Caco-2 (cell line): ENCODE results near the gene COG1. TPM values are rescaled to one million over a fixed set of nuclear protein-coding genes. Genes with fewer than 3 reads are reported as not detected.

Source experiments
- BruUV-seq: library from RNA; stranded (reverse); fragments of 400-500 nt; replicated peaks from 2 replicates; lab custom pipeline; 2021; lab: Mats Ljungman, UMichigan
- CTCF ChIA-PET: fragments of 300-600 bp; sonication (Branson Sonifier 250); formaldehyde crosslinking; loops from one replicate; lab custom pipeline; 2022; ENCODE audit warnings: antibody characterized with exemption; lab: Charles Lee
- POLR2A ChIA-PET: fragments of 300-600 bp; sonication (Branson Sonifier 250); formaldehyde crosslinking; loops from one replicate; lab custom pipeline; 2022; ENCODE audit warnings: antibody characterized with exemption; lab: Charles Lee
- DNase-seq, 2 experiments: peaks; one replicate each; pipeline versions ENCODE4 v3.0.0 to v3.0.0-alpha.2; 2020 to 2022
- H3K27me3 ChIP-seq: replicated peaks from 2 replicates; pipeline ENCODE4 v1.6.0; 2011; ENCODE audit warnings: low read length; ENCODE audit not compliant: control insufficient read depth, insufficient read depth
- H3K36me3 ChIP-seq: 2 replicates; pipeline ENCODE4 v1.5.1; 2011; ENCODE audit warnings: low read length; ENCODE audit not compliant: control insufficient read depth, insufficient read depth
- H3K4me1 ChIP-seq: fragments of 250-450 bp; sonication (Bioruptor Pico); 2 replicates; pipeline ENCODE4 v1.5.1; 2020; ENCODE audit warnings: mild to moderate bottlenecking
- H3K4me3 ChIP-seq: 2 replicates; pipeline ENCODE4 v1.5.1; 2011; ENCODE audit warnings: low read depth, mild to moderate bottlenecking, control low read depth, low read length
- H3K9me3 ChIP-seq: fragments of 250-450 bp; sonication (Bioruptor Pico); 2 replicates; pipeline ENCODE4 v1.5.1; 2020; ENCODE audit warnings: mild to moderate bottlenecking, moderate library complexity
- H3K27ac Mint-ChIP-seq: one replicate; pipeline ENCODE4 v1.8.0; 2022; ENCODE audit warnings: mixed read lengths; ENCODE audit not compliant: unreplicated experiment
- H3K27me3 Mint-ChIP-seq: one replicate; pipeline ENCODE4 v1.8.0; 2022; ENCODE audit warnings: mixed read lengths; ENCODE audit not compliant: insufficient read depth, unreplicated experiment
- H3K36me3 Mint-ChIP-seq: one replicate; pipeline ENCODE4 v1.8.0; 2022; ENCODE audit warnings: mild to moderate bottlenecking, mixed read lengths; ENCODE audit not compliant: insufficient read depth, unreplicated experiment
- H3K4me1 Mint-ChIP-seq: one replicate; pipeline ENCODE4 v1.8.0; 2022; ENCODE audit warnings: low read depth, mixed read lengths; ENCODE audit not compliant: unreplicated experiment
- H3K4me3 Mint-ChIP-seq: one replicate; pipeline ENCODE4 v1.8.0; 2022; ENCODE audit warnings: mild to moderate bottlenecking, moderate library complexity, mixed read lengths; ENCODE audit not compliant: unreplicated experiment
- H3K9me3 Mint-ChIP-seq: one replicate; pipeline ENCODE4 v1.8.0; 2022; ENCODE audit warnings: mixed read lengths; ENCODE audit not compliant: unreplicated experiment
- intact Hi-C: fragments of 100-400 bp; cut with micrococcal nuclease; formaldehyde crosslinking; loops from one replicate; pipeline ENCODE4 v1.10.0; 2022; ENCODE audit not compliant: unreplicated experiment
- total RNA-seq: library from RNA; stranded (reverse); gene quantifications from 2 replicates; pipeline ENCODE4 v1.2.3, GENCODE V29; 2022
- TF ChIP-seq, protein P1 (sequence below), 2 experiments: fragments of 200-600 bp in 1 of 2; IDR thresholded peaks; 1 replicate in 1 of 2; 2 replicates in 1 of 2; pipeline versions ENCODE4 v1.5.1 to v1.8.0; 2011 to 2022; ENCODE audit warnings: antibody characterized with exemption in 1 of 2, control low read depth in 1 of 2, inconsistent platforms in 1 of 2, low read depth in 1 of 2, low read length in 1 of 2, mild to moderate bottlenecking in 1 of 2, moderate library complexity in 1 of 2; ENCODE audit not compliant: insufficient read depth in 1 of 2, severe bottlenecking in 1 of 2, unreplicated experiment in 1 of 2

The COG1 gene
- total RNA-seq, 1 experiment from 2014 or later, result 36.8 TPM

DNA sequence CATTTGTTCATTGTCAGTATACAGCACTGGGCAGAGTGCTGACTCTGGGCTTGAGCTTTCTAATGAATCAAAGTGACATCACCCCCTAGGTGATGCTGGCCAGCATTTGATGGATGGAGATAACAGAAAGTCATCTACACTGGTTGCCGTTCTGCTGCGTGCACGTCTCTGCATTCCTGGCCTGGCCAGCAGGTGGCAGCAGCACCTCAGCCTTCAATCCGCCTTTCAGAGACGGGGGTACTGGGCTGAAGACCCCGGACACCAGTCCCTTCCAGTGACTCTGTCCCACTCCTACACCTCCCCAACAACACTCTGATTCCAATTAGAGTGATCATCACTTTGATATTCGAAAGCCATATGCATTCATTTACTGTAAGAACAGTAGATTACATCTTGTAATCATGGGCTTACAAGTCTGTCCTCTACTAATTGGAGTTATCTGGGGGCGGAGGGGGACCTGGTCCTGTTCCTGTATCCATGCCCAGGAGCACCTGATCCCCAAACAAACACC, 62.9 kb downstream of the COG1 start:
- no peak overlapping the region for H3K27ac Mint-ChIP-seq
- POLR2A ChIA-PET, result no interaction called here
- no peaks in the 10 kb centered on the region for H3K9me3 Mint-ChIP-seq

DNA sequence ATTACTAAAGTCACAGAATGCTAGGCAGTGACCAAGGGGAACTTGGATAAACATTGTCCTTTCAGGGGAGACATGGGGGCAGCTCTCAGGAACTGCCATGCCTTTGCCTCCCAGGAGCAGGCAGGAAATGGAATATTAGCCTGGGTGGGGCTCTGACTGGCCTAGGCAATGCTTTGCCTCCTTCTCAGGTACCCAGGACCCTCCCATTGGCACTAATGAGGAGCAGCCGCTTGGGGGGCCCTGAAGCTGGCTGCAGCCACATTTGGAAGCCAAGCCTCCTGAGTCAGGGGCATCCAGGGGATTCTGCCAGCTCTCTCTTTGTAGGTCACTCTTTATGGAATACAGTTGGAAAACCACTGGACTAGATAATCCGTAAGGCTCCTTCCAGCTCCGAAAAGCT, 63.4 kb downstream of the COG1 start:
- H3K36me3 Mint-ChIP-seq, result no peaks in the 10 kb centered on the region
- ChIA-PET POLR2A (no interaction called here), CTCF (interaction anchor here (0.7 to 3.5 kb wide), 4 partner anchors 13 to 114 kb away, joined by 3 to 37 read pairs (median 4); partner anchors contain the start of gene CDC42EP4)
- Histone ChIP-seq H3K4me1 (no peaks in the 10 kb centered on the region), H3K9me3 (no peaks in the 10 kb centered on the region), H3K27me3 (no peaks in the 10 kb centered on the region), H3K36me3 (no peaks in the 10 kb centered on the region), H3K4me3 (no peak overlapping the region)
- intact Hi-C loops, result loop anchor here (1.0 kb wide), 1 partner anchor 114 kb away; no protein-coding TSS in a partner anchor
- no peaks in the 10 kb centered on the region for H3K9me3 Mint-ChIP-seq
- no peaks in the 10 kb centered on the region for H3K27me3 Mint-ChIP-seq
- H3K4me3 Mint-ChIP-seq, result no peak overlapping the region
- TF ChIP-seq, protein P1, sequence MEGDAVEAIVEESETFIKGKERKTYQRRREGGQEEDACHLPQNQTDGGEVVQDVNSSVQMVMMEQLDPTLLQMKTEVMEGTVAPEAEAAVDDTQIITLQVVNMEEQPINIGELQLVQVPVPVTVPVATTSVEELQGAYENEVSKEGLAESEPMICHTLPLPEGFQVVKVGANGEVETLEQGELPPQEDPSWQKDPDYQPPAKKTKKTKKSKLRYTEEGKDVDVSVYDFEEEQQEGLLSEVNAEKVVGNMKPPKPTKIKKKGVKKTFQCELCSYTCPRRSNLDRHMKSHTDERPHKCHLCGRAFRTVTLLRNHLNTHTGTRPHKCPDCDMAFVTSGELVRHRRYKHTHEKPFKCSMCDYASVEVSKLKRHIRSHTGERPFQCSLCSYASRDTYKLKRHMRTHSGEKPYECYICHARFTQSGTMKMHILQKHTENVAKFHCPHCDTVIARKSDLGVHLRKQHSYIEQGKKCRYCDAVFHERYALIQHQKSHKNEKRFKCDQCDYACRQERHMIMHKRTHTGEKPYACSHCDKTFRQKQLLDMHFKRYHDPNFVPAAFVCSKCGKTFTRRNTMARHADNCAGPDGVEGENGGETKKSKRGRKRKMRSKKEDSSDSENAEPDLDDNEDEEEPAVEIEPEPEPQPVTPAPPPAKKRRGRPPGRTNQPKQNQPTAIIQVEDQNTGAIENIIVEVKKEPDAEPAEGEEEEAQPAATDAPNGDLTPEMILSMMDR (IDR thresholded peaks at IDR 0.05; ENCODE audit: insufficient read depth in 1 of 2, low read depth in 1 of 2, low read length in 1 of 2, severe bottlenecking in 1 of 2, unreplicated experiment in 1 of 2), result no peak
- H3K4me1 Mint-ChIP-seq, result no peaks in the 10 kb centered on the region
- no peak overlapping the region for H3K27ac Mint-ChIP-seq
- BruUV-seq, result no TSS peak
- DNase-seq, result no peak

More for the DNA sequence above, 62.9 kb downstream of the COG1 start:
- Mint-ChIP-seq H3K4me1 (no peaks in the 10 kb centered on the region), H3K36me3 (no peaks in the 10 kb centered on the region), H3K4me3 (no peak overlapping the region), H3K27me3 (no peaks in the 10 kb centered on the region)
- Histone ChIP-seq H3K9me3 (no peaks in the 10 kb centered on the region), H3K4me1 (no peaks in the 10 kb centered on the region), H3K4me3 (no peak overlapping the region), H3K36me3 (no peaks in the 10 kb centered on the region), H3K27me3 (no peaks in the 10 kb centered on the region)
- peak in 1 of 2 experiments; percentile 67 for DNase-seq
- BruUV-seq, result no TSS peak
- intact Hi-C loops, result loop anchor here (1.0 to 2.0 kb wide), 3 partner anchors 57 to 529 kb away; partner anchors contain the start of gene CDC42EP4
- CTCF ChIA-PET, result interaction anchor here (0.8 to 3.5 kb wide), 6 partner anchors 24 to 133 kb away, joined by 3 to 37 read pairs (median 4); partner anchors contain the start of gene CDC42EP4
- TF ChIP-seq, protein P1 (IDR thresholded peaks at IDR 0.05; ENCODE audit: insufficient read depth in 1 of 2, low read depth in 1 of 2, low read length in 1 of 2, severe bottlenecking in 1 of 2, unreplicated experiment in 1 of 2), result peak; percentile 95 to 98

DNA sequence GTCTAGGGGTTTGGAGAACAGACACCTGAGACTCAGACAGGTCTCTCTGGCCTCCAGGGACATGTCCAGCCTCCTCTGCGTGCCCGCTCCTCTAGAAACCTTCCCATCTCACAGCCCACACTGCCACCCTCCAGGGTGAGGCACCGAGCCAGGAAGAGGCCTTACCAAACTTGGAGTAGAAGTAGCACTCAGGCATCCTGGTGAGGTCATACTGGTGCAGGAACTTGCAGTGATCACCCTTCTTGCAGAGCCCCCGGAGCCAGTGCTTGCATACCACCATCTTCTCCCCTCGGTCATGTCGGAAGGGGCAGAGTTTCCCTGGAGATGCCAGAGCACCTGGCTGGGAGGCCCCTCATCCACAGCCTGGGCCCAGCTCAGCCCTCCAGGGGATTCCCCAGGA, 64.7 kb downstream of the COG1 start:
- no TSS peak for BruUV-seq

More for the DNA sequence above, 64.7 kb downstream of the COG1 start:
- Mint-ChIP-seq H3K4me1 (no peaks in the 10 kb centered on the region), H3K27ac (no peak overlapping the region), H3K9me3 (no peaks in the 10 kb centered on the region), H3K36me3 (no peaks in the 10 kb centered on the region), H3K4me3 (no peak overlapping the region), H3K27me3 (no peaks in the 10 kb centered on the region)
- POLR2A ChIA-PET, result no interaction called here
- Histone ChIP-seq H3K4me3 (no peak overlapping the region), H3K27me3 (no peaks in the 10 kb centered on the region), H3K9me3 (no peaks in the 10 kb centered on the region), H3K4me1 (no peaks in the 10 kb centered on the region), H3K36me3 (no peaks in the 10 kb centered on the region)
- TF ChIP-seq, protein P1 (IDR thresholded peaks at IDR 0.05; ENCODE audit: insufficient read depth in 1 of 2, low read depth in 1 of 2, low read length in 1 of 2, severe bottlenecking in 1 of 2, unreplicated experiment in 1 of 2), result no peak
- CTCF ChIA-PET, result interaction anchor here (1.2 kb wide), 1 partner anchor 112 kb away, joined by 4 read pairs; no protein-coding TSS in a partner anchor
- no peak for DNase-seq
- intact Hi-C loops, result no loop called here

Other genes starting within 250 kb of the COG1 start
- 24.9 and 26.4 TPM in 2 replicates for gene SLC39A11, start 100.4 kb upstream of the COG1 start, total RNA-seq
- 0.14 and 0.32 TPM in 2 replicates for gene SSTR2, start 28.0 kb upstream of the COG1 start, total RNA-seq
- gene CPSF4L, start 68.8 kb downstream of the COG1 start, total RNA-seq, result not detected in 2 replicates
- gene CDC42EP4, start 118.9 kb downstream of the COG1 start, total RNA-seq, result 25.8 and 27.9 TPM in 2 replicates